GM21737 (cell line): ENCODE results near the gene SLC15A4.
A peak's percentile ranks its signal among the peaks of the same experiment; 100 is the strongest.

ENCODE experiments used
- ATAC-seq: cut with Tn5 transposase; IDR thresholded peaks from one replicate; pipeline ENCODE4 v1.9.1; 2021; ENCODE audit warnings: mild to moderate bottlenecking, moderate library complexity; ENCODE audit not compliant: unreplicated experiment

Gene SLC15A4

GRCh38 chr12:128795530-128796361 is 28.0 kb downstream of the SLC15A4 start:
- ATAC-seq: no peak

DNA sequence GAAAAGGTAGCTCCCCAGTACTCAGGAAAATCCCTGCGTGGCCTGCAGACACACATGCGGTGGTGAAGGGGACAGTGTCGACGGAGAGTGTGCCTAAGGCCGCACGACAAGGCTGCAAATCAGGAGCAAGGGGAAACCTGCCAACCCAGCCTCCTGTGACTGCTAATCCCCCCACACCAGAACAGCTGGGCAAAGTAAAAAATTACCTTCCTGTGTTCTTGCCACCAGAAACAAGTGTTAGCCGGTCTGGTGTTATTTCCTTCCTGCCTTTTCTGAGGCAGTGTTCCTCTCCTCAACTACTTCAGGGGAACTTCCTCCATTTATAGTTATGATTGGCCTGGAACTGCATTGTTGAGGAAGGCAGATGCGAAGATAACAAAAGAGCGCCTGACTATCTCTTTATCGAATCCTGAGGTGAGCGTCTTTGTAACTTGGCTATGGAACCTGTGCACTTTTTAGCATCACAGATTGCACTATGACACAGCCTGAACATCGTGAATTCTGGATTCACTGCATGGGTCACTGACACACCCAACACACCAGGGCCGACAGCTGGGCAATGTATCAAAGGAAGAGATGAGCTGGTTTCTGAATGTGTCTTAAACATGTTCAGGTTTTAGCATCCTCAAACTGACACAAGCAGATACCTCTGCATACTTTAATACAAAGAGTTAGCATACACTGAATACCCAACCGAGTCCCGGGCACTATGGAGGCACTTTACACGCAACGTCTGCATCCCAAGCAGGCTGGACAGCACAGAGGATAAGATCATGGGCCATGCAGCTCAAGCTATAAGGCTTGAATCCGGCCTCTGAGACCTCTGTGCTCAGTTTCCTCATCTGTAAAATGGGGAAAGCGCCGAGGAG is 28.9 kb downstream of the SLC15A4 start:
- ATAC-seq: peak; percentile 34

DNA sequence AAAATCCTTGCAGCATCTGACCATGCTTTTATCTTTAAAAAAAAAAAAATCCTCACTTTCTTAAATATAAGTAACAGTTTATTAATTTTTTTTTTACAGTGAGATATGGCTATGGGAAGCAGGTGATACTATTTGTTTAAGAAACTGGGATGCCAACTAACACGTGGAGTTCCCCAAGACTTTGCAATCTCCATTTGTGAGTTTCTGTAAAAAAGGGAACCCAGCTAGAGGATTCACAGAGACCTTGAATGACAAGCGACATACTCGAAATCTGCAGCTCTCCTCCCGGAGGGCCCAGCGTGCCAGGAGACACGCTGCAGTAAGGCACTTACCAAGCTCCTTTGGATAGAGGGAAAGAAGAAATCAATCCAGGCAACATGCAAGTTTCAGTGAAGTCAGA is 30.1 kb downstream of the SLC15A4 start:
- ATAC-seq: no peak

DNA sequence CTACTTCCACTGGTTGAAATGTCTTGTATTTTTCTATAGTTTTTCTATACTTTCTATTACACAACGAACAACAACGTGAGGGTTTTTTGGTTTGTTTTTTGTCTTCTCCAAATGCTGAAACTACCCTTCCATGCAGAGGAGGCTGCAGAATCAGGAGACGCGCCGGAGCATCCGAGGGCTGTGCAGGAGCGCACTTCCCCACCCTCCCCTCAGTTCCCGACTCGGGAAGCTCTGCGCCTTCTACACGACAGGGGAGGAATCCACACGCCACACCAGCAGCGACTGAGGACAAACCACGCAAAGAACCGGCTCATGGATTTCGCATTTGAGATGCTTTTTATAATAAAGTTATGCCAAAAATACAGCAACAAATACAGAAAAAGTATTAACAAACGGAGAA is 30.9 kb downstream of the SLC15A4 start:
- no peak for ATAC-seq

DNA sequence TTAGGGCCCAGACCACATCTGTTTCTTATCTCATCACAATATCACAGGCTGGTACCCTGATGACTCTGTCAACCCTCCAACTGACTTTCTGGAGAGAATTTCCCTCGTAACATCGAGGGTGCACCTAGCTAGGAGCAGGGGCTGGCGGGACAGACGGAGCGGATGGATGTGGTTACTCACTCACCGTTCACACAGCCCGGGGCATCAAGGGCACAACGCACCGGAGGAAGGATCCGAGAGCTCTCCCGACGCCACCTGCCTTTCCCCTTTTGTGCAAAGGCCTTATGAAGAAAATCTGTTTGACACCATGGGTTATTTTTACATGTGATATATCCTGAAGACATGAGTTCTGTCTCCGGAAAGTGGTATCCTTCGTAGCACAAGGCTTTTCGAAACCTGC is 31.4 kb downstream of the SLC15A4 start:
- ATAC-seq: no peak

DNA sequence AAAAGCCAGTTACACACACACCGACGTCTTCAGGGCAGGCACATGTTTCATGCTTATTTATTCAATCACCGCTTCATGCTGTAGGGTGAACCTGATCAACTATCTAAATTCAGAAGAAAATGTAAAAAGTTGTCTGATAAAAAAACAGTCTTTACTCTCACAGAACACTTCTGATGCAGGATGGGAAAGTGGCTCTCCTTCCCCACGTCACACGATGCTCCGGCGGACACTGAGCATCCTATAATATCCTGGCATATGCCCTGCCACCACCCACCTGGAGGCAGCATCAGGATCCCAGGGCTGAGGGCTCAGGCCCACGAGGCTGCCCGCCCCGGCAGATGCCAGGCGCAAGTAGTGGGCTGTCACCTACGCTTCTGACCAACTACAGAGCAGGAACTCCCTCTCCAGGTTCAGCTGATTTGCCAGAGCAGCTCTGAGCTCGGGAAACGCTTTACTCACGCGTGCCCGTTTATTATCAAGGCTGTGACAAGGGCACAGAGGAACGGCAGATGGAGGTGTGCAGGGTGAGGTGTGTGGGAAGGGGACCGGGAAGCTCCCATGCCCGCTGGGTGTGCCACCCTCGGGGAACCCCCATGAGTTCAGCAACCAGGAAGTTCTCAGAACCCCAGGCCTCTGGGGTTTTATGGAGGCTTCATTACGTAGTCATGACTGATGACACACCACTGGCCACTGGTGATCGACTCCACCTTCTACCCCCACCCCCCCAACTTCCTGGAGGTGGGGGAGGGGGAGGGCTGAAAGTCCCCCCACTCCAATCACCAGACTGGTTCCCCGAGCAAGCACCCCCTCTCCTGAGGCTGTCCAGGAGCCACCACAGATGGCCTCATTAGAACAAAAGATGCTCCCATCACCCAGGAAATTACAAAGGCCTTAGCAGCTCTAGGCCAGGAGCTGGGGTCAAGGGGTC is 32.1 kb downstream of the SLC15A4 start:
- no peak for ATAC-seq

- ATAC-seq: no peak
Measured at GRCh38 chr12:128790653-128791373, 32.9 kb downstream of the SLC15A4 start.

- ATAC-seq: no peak
Measured at GRCh38 chr12:128790221-128790620, 33.5 kb downstream of the SLC15A4 start.

DNA sequence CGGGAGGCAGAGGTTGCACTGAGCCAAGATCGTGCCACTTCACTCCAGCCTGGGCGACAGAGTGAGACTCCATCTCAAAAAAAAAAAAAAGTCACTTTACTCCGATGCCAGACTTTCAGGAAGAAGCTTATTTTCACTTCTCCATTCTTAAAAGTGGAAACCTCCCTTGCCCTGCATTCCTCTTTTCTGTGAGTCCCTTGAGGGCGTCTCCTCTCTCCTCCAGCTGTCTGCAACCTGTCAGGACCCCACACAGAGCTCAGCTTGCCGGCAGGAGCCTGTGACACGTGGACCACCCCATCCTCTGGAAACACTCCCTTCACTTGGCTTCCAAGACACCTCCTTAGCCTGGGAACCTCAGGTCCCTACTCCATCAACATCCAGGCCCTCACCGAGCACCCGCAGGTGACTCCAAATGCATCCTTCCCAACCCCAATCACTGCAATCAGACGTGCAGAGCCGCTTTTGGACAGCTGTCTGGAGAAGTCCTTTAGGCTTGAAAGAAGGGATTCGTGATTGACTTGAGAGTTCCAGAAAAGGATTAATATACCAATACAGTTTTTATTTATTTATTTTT is 34.3 kb downstream of the SLC15A4 start:
- ATAC-seq: no peak

DNA sequence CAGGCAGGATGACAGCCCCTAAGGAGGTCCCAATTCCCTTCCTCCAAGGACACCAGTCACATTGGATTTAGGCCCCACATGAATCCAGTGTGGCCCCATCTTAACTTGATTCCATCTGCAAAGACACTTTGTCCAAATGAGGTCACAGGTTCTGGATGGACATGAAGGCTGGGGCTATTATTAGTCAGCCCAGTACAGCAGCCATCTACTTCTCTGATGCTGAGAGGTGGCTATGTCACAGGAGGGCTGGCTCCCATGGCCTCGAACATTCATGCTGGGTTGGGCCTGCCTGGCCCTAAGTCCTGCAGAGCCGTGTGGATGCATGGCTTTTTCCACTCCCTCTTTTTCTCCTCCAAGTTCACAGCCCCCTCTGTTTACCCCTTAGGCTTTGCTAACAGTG is 35.9 kb downstream of the SLC15A4 start:
- ATAC-seq: no peak

GRCh38 chr12:128786741-128787391 is 36.9 kb downstream of the SLC15A4 start:
- no peak for ATAC-seq

GRCh38 chr12:128784030-128784760 is 39.6 kb downstream of the SLC15A4 start:
- no peak for ATAC-seq

- peak; percentile 61 for ATAC-seq
Measured at GRCh38 chr12:128783129-128783574, 40.6 kb downstream of the SLC15A4 start.

GRCh38 chr12:128779901-128780300 is 43.9 kb downstream of the SLC15A4 start:
- no peak for ATAC-seq

- no peak for ATAC-seq
Measured at GRCh38 chr12:128772249-128772648, 51.5 kb downstream of the SLC15A4 start.

GRCh38 chr12:128771681-128772080 is 52.1 kb downstream of the SLC15A4 start:
- no peak for ATAC-seq

DNA sequence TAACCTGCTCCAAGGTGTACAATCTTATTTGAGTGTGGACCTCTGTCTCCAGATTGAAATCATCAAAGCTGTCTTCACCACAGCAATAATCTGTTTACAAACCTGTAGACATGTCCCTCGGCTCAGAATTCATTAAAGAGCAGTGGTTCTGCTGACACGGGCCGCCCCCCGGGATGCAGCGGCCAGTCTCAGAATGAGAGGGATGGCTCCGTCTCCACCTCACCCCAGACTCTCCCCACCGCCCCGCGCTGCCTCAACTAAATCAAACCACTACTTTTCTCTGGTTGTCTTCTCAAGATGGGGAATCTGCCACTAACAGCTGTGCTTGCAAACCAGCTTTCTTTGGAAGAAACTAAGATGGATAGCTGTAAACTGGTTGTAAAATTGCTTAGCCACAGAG is 56.2 kb downstream of the SLC15A4 start:
- ATAC-seq: no peak

GRCh38 chr12:128766738-128767501 is 56.8 kb downstream of the SLC15A4 start:
- no peak for ATAC-seq
